Nucleus accumbens (tissue), 56 donors: Measurements from ENCODE around the gene CHMP4B.

Experiments
- DNase-seq, 56 donors: peaks; one replicate each; lab custom pipeline; 2025; lab: John Stamatoyannopoulos, UW

CHMP4B gene

GRCh38 chr20:33884633-33885032 is 73.5 kb downstream of the CHMP4B start:
- no peak for DNase-seq

DNA sequence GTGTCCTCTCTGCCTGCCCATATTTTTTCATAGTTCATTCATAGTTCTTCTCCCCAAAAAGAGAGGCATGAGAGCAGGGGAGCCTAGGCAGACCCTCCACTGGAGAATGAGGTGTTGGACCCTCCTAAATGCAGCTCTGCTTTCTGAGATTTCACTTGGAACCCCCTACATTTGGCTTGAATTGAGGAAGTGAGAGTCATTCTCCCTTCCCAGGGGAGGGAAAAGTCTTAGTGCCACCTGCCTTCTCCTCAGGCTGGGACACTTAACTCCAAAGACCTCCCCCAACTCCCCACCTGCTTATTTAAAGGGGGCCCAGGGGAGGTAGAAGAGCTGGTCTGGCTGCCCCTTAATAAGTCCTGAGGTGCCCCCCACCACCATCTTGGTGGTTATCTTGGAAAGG is 78.2 kb downstream of the CHMP4B start:
- no peak for DNase-seq

- DNase-seq = no peak
These were observed 79.4 kb downstream of the CHMP4B start for GRCh38 chr20:33890557-33890956.

- no peak for DNase-seq
These were observed 82.2 kb downstream of the CHMP4B start for GRCh38 chr20:33893314-33893713.

- no peak for DNase-seq
These were observed 83.7 kb downstream of the CHMP4B start for GRCh38 chr20:33894798-33895197.

DNA sequence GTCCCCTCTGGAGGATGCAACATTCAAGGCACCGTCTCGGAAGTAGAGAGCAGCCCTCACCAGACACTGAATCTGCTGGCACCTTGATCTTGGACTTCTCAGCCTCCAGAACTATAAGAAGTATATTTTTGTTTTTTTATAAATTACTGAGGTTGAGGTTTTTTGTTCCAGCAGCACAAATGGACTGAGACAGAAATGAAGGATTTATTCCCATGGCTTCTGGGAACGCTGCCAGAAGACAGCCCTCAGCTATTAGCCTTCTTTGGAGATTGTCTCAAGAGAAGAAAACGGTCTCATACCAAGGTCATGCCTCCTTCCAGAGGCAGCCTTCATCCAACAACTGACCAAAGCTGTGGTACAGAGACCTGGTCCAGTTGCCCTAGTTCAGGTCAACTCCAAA is 85.4 kb downstream of the CHMP4B start:
- DNase-seq = no peak

DNA sequence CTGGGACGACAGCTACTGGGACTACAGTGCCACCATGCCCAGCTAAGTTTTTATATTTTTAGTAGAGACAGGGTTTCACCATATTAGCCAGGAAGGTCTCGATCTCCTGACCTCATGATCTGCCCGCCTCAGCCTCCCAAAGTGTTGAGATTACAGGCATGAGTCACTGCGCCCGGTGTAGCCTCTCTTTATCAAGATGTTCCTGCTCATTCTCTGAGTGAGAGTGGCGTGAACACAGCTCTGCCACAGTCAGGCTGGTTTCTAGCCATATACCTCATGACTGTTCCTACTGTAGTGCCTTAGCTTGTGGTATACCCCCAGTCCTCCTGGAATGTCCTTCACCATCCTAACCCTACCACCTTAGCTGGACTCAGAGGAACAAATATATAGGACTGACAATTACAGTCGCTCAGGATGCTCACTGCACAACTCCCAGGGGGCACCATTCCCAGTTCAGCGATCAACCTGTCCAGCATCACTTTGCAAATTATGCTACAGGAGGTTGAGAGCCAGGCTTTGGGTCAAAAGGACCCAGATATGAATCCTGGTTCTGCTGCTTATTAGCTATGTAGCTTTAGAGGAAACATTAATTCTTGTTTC is 86.3 kb downstream of the CHMP4B start:
- no peak for DNase-seq

DNA sequence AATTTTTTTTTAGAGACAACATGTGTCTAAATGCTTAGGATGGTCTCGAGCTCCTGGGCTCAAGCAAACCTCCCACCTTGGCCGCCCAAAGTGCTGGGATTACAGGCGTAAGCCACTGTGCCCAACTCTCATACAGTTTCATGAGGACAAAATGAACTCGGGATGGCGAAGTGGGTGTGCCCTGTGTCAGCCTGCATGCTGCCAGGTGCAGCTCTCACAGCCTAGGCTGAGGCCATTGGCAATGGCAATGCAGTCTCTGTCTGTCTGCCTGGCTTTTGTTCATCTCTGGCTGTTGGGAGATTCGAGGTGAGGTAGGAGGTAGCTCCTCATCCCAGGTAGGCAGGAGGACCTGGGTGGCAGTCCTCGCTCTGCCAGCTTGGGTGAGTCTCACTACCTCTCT is 88.0 kb downstream of the CHMP4B start:
- DNase-seq = no peak

- DNase-seq = no peak
These were observed 89.5 kb downstream of the CHMP4B start for GRCh38 chr20:33900521-33901131.

DNA sequence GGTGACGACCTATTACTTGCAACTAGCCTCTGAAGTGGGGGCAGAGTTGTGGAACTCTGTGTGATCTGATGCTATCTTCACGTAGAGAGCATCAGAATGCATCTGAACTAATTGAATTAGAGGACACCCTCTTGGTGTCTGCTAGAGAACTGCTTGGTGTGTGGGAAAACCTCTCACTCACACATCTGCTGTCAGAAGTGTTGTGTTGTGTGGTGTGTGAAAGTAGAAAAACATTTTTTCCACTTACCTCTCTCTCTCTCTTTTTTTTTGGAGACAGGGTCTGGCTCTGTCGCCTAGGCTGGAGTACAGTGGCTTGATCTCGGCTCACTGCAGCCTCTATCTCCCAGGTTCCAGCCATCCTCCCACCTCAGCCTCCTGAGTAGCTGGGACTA is 90.0 kb downstream of the CHMP4B start:
- DNase-seq = no peak

DNA sequence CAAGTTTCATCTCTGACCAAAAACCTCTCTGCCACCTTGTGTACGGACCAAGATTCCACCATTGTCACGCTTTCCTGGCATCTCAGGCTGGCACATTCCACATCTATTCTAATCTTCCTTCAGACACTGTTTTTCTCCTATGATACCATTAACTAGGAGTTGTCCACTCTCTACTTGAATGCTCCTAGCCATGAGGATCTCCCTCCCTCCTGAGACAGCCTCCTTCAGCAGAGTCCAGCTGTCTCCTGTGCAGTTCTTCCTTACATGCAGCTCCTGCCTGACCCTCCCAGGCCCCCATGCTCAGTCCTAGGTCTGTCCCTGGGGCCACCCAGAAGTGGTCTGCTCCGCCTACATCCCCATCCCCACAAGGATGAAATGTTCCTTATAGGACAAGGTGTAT is 90.9 kb downstream of the CHMP4B start:
- no peak for DNase-seq
